GM10266 (cell line): ENCODE data around the gene ZEB2.

Source experiments
- DNase-seq: peaks from one replicate; pipeline ENCODE4 v3.0.0; 2012; ENCODE audit errors: extremely low spot score
- CTCF ChIP-seq: IDR thresholded peaks from 2 replicates; pipeline ENCODE4 v1.5.1; 2012; ENCODE audit warnings: mild to moderate bottlenecking, low read depth; ENCODE audit not compliant: control insufficient read depth, insufficient read depth; ENCODE audit errors: missing control alignments

The ZEB2 gene

GRCh38 chr2:144553379-144553778 is 33.5 kb upstream of the ZEB2 start:
- no peak for DNase-seq
- no peak for TF ChIP-seq CTCF

GRCh38 chr2:144552821-144553220 is 32.9 kb upstream of the ZEB2 start:
- TF ChIP-seq CTCF = no peak
- no peak for DNase-seq

- no peak for DNase-seq
- no peak for TF ChIP-seq CTCF
These were observed 31.0 kb upstream of the ZEB2 start for GRCh38 chr2:144550911-144551310.

GRCh38 chr2:144550084-144550483 is 30.2 kb upstream of the ZEB2 start:
- DNase-seq = no peak
- TF ChIP-seq CTCF = no peak

- no peak for TF ChIP-seq CTCF
- DNase-seq = no peak
These were observed 28.7 kb upstream of the ZEB2 start for GRCh38 chr2:144548532-144549191.

- DNase-seq = no peak
These were observed 28.2 kb upstream of the ZEB2 start for GRCh38 chr2:144548088-144548487.

GRCh38 chr2:144547494-144547893 is 27.6 kb upstream of the ZEB2 start:
- no peak for DNase-seq
- TF ChIP-seq CTCF = no peak

More at GRCh38 chr2:144548088-144548487, 28.2 kb upstream of the ZEB2 start:
- TF ChIP-seq CTCF = no peak
